Measurements from ENCODE around the gene POLR1B.

POLR1B gene

DNA sequence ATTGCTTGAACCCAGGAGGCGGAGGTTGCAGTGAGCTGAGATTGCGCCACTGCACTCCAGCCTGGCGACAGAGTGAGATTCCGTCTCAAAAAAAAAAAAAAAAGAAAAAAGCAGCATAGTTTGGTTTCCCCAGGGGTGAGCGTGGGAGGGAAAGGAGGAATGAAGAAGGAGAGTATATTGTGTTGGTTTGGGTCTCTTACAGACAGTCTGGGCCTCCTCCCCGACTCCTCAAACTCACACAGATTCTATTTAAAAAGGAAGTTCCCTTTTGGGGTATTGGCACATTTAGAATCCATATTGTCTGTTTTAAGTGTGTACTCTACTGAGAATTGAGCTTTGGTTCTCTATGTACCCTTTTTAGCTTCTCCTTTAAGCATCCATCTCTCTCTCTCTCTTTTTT, 76.1 kb downstream of the POLR1B start:
- TF ChIP-seq, protein P1, sequence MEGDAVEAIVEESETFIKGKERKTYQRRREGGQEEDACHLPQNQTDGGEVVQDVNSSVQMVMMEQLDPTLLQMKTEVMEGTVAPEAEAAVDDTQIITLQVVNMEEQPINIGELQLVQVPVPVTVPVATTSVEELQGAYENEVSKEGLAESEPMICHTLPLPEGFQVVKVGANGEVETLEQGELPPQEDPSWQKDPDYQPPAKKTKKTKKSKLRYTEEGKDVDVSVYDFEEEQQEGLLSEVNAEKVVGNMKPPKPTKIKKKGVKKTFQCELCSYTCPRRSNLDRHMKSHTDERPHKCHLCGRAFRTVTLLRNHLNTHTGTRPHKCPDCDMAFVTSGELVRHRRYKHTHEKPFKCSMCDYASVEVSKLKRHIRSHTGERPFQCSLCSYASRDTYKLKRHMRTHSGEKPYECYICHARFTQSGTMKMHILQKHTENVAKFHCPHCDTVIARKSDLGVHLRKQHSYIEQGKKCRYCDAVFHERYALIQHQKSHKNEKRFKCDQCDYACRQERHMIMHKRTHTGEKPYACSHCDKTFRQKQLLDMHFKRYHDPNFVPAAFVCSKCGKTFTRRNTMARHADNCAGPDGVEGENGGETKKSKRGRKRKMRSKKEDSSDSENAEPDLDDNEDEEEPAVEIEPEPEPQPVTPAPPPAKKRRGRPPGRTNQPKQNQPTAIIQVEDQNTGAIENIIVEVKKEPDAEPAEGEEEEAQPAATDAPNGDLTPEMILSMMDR (IDR thresholded peaks at IDR 0.05; ENCODE audit: low read depth, low read length) = no peak
- Histone ChIP-seq H3K4me3 (ENCODE audit: low read depth, low read length) (no peak overlapping the region), H3K36me3 (no peaks in the 10 kb centered on the region), H3K27ac (no peak overlapping the region), H3K9me3 (ENCODE audit: severe bottlenecking) (no peaks in the 10 kb centered on the region), H3K27me3 (ENCODE audit: insufficient read depth, low read depth, severe bottlenecking) (no peaks in the 10 kb centered on the region)
- DNase-seq = no peak

DNA sequence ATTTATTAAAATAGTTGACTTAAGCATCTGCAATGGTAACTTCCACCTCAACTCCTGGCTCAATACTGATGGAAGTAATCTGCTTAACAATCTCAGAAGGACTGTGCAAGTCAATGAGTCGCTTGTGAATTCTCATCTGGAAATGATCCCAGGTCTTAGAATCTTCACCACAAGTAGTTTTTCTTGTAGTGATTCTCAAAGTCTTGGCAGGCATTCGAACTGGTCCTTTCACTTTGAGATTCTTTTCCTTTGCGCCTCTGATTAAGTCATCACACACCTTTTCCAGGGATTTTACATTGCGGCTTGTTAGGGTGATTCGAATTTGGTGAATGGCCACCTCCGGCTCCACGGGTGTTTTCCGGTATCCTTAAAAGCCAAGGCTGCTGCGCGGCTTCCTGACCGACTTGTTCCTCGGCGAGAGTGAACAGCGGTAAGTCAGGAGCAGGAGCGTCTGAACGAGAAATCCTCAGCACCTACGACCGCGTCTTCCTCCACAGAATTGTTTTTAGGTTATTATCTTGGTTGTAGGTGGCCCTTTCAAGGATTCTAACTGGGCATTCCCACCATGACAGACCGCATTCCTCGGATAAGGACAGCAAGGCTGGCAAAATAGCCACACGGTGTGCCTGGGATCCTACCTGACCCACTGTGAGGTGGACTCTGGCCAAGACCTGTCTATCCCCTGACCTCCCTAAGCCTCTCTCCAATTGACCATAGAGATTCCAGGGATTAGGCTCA, 79.7 kb downstream of the POLR1B start:
- H3K27ac ChIP-seq = no peak overlapping the region
- no peak for DNase-seq
- TF ChIP-seq, protein P1 (IDR thresholded peaks at IDR 0.05; ENCODE audit: low read depth, low read length) = no peak
- no peak overlapping the region for H3K4me3 ChIP-seq (ENCODE audit: low read depth, low read length)
- H3K27me3 ChIP-seq (ENCODE audit: insufficient read depth, low read depth, severe bottlenecking) = no peaks in the 10 kb centered on the region
- no peaks in the 10 kb centered on the region for H3K9me3 ChIP-seq (ENCODE audit: severe bottlenecking)
- H3K36me3 ChIP-seq = no peaks in the 10 kb centered on the region

DNA sequence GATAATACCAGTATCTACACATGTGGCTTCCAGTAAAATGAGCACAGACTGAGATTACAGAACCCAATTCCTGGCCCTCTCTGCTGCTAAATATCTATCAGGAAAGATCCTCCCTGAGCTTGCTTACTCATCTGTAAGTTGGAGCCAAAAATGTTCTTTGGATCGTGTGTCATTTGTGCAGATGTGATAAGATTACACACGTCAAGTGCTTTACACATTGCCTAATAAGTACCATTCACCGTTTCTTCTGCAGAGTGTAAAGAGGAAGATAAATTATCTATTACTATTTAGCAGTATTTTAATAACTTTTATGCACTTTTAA, 80.2 kb downstream of the POLR1B start:
- TF ChIP-seq, protein P1 (IDR thresholded peaks at IDR 0.05; ENCODE audit: low read depth, low read length) = no peak
- Histone ChIP-seq H3K27ac (no peak overlapping the region), H3K27me3 (ENCODE audit: insufficient read depth, low read depth, severe bottlenecking) (no peaks in the 10 kb centered on the region), H3K9me3 (ENCODE audit: severe bottlenecking) (no peaks in the 10 kb centered on the region), H3K36me3 (no peaks in the 10 kb centered on the region), H3K4me3 (ENCODE audit: low read depth, low read length) (no peak overlapping the region)
- DNase-seq = no peak

DNA sequence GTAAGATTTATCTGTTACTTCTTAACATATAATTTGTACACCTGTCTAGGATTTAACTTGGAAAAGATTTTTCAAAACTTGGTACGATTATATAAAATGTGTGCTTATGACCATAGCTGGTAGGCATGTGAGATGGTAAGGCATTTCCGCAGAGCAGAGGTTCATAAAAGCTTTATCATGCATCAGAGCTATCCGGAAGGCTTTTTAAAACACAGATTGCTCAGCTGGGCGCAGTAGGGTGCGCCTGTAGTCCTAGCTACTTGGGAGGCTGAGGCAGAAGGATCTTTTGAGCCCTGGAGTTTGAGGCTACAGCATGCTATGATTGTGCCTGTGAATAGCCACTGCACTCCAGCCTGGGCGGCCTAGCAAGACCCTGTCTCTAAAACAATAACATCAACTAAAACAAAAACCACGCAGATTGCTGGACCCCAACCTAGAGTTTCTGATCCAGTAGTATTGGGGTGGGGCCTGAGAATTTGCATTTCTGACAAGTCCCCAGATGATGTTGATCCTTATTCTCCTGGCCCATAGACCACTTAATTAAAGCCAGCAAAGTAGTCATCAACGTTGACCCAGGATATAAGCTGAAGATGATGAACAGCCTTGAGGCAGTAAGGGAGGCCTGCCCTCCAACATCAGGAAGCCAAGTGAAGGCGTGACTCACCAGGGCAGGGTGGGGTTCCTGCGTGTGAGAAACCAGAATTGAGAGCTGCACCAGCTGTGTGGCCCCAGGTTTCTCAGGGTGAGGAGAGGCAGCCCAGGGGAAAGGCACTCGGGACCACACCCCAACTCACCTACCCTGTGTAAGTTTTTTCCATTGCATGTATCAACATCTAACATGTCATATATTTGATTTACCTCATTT, 81.9 kb downstream of the POLR1B start:
- no peak for DNase-seq
- Histone ChIP-seq H3K27ac (no peak overlapping the region), H3K4me3 (ENCODE audit: low read depth, low read length) (no peak overlapping the region)

DNA sequence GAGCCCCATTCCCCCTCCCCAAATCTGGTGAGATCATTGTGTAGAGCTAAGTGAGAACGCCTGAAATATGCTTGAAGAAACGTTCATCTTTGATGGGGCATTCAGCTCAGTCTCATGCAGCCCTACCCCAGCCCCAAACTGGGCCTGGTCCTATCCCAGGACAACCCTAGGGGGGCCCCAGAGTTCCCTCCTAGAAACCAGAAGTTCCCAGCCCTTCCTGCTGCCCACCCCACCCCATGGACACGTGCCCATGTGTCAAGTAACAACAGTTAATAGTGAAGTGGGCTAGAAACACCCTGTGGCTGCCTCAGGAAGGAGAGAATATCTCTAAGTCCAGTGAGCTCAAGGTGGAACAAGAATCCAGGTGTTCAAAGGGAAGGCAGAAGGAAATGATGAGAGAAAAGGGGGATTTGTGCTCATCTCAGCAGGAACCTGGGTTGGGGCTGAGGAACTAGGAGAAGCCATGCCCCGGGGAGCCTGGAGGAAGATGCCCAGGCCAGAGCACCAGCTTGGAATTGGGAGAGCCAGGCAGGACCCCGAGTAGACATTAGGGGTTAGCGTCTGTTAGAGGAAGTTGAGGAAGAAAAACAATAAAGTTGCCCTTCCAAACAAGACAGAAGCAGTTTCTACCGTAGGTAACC, 83.3 kb downstream of the POLR1B start:
- H3K36me3 ChIP-seq = no peaks in the 10 kb centered on the region
- H3K9me3 ChIP-seq (ENCODE audit: severe bottlenecking) = no peaks in the 10 kb centered on the region
- no peak overlapping the region for H3K4me3 ChIP-seq (ENCODE audit: low read depth, low read length)
- TF ChIP-seq, protein P1 (IDR thresholded peaks at IDR 0.05; ENCODE audit: low read depth, low read length) = no peak
- DNase-seq = no peak
- no peak overlapping the region for H3K27ac ChIP-seq
- no peaks in the 10 kb centered on the region for H3K27me3 ChIP-seq (ENCODE audit: insufficient read depth, low read depth, severe bottlenecking)

More for the DNA sequence above, 81.9 kb downstream of the POLR1B start:
- no peaks in the 10 kb centered on the region for H3K36me3 ChIP-seq
- H3K27me3 ChIP-seq (ENCODE audit: insufficient read depth, low read depth, severe bottlenecking) = no peaks in the 10 kb centered on the region
- TF ChIP-seq, protein P1 (IDR thresholded peaks at IDR 0.05; ENCODE audit: low read depth, low read length) = no peak
- H3K9me3 ChIP-seq (ENCODE audit: severe bottlenecking) = no peaks in the 10 kb centered on the region

Data from WERI-Rb-1 (cell line).